ENCODE measurements around the gene KRT72.

Gene KRT72

GRCh38 chr12:52600941-52601481 lies at the start of gene KRT72:
Gene KRT72 (minus strand): TSS chr12:52601463. CDS start chr12:52601452, 11 bp downstream.
- DNase-seq (ENCODE audit: low read depth) = no peak

GRCh38 chr12:52650520-52651081 lies 49.3 kb upstream of the KRT72 start:
- no peak for DNase-seq (ENCODE audit: low read depth)

GRCh38 chr12:52649066-52649465 lies 47.8 kb upstream of the KRT72 start:
- DNase-seq (ENCODE audit: low read depth) = no peak

- no peak for DNase-seq (ENCODE audit: low read depth)
Observed at GRCh38 chr12:52648012-52648550, 46.8 kb upstream of the KRT72 start.

- no peak for DNase-seq (ENCODE audit: low read depth)
Observed at GRCh38 chr12:52647601-52648000, 46.3 kb upstream of the KRT72 start.

GRCh38 chr12:52646613-52647012 lies 45.4 kb upstream of the KRT72 start:
- no peak for DNase-seq (ENCODE audit: low read depth)

- DNase-seq (ENCODE audit: low read depth) = no peak
Observed at GRCh38 chr12:52645982-52646381, 44.7 kb upstream of the KRT72 start.

GRCh38 chr12:52645120-52645761 lies 44.0 kb upstream of the KRT72 start:
- peak; percentile 9 for DNase-seq (ENCODE audit: low read depth)

GRCh38 chr12:52644078-52644415 lies 42.8 kb upstream of the KRT72 start:
- DNase-seq (ENCODE audit: low read depth) = no peak

GRCh38 chr12:52643233-52644077 lies 42.2 kb upstream of the KRT72 start:
- no peak for DNase-seq (ENCODE audit: low read depth)

GRCh38 chr12:52641468-52641867 lies 40.2 kb upstream of the KRT72 start:
- no peak for DNase-seq (ENCODE audit: low read depth)

GRCh38 chr12:52637299-52637698 lies 36.0 kb upstream of the KRT72 start:
- no peak for DNase-seq (ENCODE audit: low read depth)

GRCh38 chr12:52636592-52637258 lies 35.5 kb upstream of the KRT72 start:
- no peak for DNase-seq (ENCODE audit: low read depth)

GRCh38 chr12:52636189-52636588 lies 34.9 kb upstream of the KRT72 start:
- DNase-seq (ENCODE audit: low read depth) = no peak

GRCh38 chr12:52634266-52635056 lies 33.2 kb upstream of the KRT72 start:
- DNase-seq (ENCODE audit: low read depth) = no peak

- no peak for DNase-seq (ENCODE audit: low read depth)
Observed at GRCh38 chr12:52633383-52633782, 32.1 kb upstream of the KRT72 start.

GRCh38 chr12:52632656-52633055 lies 31.4 kb upstream of the KRT72 start:
- no peak for DNase-seq (ENCODE audit: low read depth)

GRCh38 chr12:52631676-52632459 lies 30.6 kb upstream of the KRT72 start:
- no peak for DNase-seq (ENCODE audit: low read depth)

- no peak for DNase-seq (ENCODE audit: low read depth)
Observed at GRCh38 chr12:52631264-52631663, 30.0 kb upstream of the KRT72 start.

GRCh38 chr12:52630599-52631200 lies 29.4 kb upstream of the KRT72 start:
- no peak for DNase-seq (ENCODE audit: low read depth)

All from stimulated activated CD8-positive, alpha-beta memory T cell treated with anti-CD3 and anti-CD28 coated beads, Interleukin-7, amount 100 ng/mL, for 24 hours (primary cell).